CD14-positive monocyte (primary cell): ENCODE results near the gene DOCK4. TPM values are rescaled to one million over a fixed set of nuclear protein-coding genes. Genes with fewer than 3 reads are reported as not detected.

Experiments
- DNase-seq, 3 donors: peaks; one replicate each; pipeline ENCODE4 v3.0.0-alpha.2; 2011 to 2022
- H2AFZ ChIP-seq: 2 replicates; pipeline ENCODE4 v1.6.0; 2012; ENCODE audit warnings: mild to moderate bottlenecking, low read depth, low read length, inconsistent platforms; ENCODE audit not compliant: insufficient read depth, poor library complexity, severe bottlenecking
- H3K27ac ChIP-seq, 2 donors: 1 replicate in 1 of 2; 2 replicates in 1 of 2; pipeline ENCODE4 v1.5.1; 2012 to 2013; ENCODE audit warnings: low read length in 2 of 2, control low read depth in 1 of 2, inconsistent platforms in 1 of 2, low read depth in 1 of 2, mild to moderate bottlenecking in 1 of 2
- H3K27me3 ChIP-seq, 2 donors: one replicate each; pipeline versions ENCODE4 v1.6.0 to v1.6.1; 2011 to 2013; ENCODE audit warnings: low read length in 2 of 2; ENCODE audit not compliant: control insufficient read depth in 2 of 2, insufficient read depth in 2 of 2
- H3K36me3 ChIP-seq, 2 donors: replicated peaks in 1 of 2; 1 replicate in 1 of 2; 2 replicates in 1 of 2; pipeline versions ENCODE4 v1.5.1 to v1.6.1; 2012 to 2013; ENCODE audit warnings: low read length in 2 of 2, control low read depth in 1 of 2, inconsistent platforms in 1 of 2, mild to moderate bottlenecking in 1 of 2; ENCODE audit not compliant: insufficient read depth in 2 of 2, control insufficient read depth in 1 of 2
- H3K4me1 ChIP-seq, 2 donors: 1 replicate in 1 of 2; 2 replicates in 1 of 2; pipeline versions ENCODE4 v1.5.1 to v1.6.1; 2012 to 2013; ENCODE audit warnings: low read length in 2 of 2, control low read depth in 1 of 2, inconsistent platforms in 1 of 2, mild to moderate bottlenecking in 1 of 2, moderate library complexity in 1 of 2; ENCODE audit not compliant: insufficient read depth in 2 of 2, control insufficient read depth in 1 of 2
- H3K4me2 ChIP-seq: replicated peaks from 2 replicates; pipeline ENCODE3; 2012; ENCODE audit warnings: low read length, moderate library complexity, mild to moderate bottlenecking; ENCODE audit not compliant: poor library complexity, severe bottlenecking; ENCODE audit errors: extremely low read depth
- H3K4me3 ChIP-seq, 3 experiments: fragments of 200-600 bp in 1 of 3; sonication (generic) in 1 of 3; replicated peaks in 1 of 3; 1 replicate in 2 of 3; 2 replicates in 1 of 3; pipeline ENCODE4 v1.5.1; 2011 to 2013; ENCODE audit warnings: low read length in 3 of 3, mild to moderate bottlenecking in 3 of 3, control low read depth in 2 of 3, low read depth in 2 of 3, inconsistent platforms in 1 of 3, moderate library complexity in 1 of 3
- H3K79me2 ChIP-seq: 2 replicates; pipeline ENCODE4 v1.6.0; 2012; ENCODE audit warnings: mild to moderate bottlenecking, control low read depth, inconsistent platforms, low read length, moderate library complexity; ENCODE audit not compliant: insufficient read depth
- H3K9ac ChIP-seq: 2 replicates; pipeline ENCODE4 v1.6.0; 2017; ENCODE audit warnings: low read length, mild to moderate bottlenecking; ENCODE audit not compliant: insufficient read depth, poor library complexity, severe bottlenecking
- H3K9me3 ChIP-seq, 2 donors: replicated peaks in 1 of 2; 1 replicate in 1 of 2; 2 replicates in 1 of 2; pipeline versions ENCODE4 v1.5.1 to v1.6.1; 2012 to 2013; ENCODE audit warnings: low read length in 2 of 2, control low read depth in 1 of 2; ENCODE audit not compliant: control insufficient read depth in 1 of 2, insufficient read depth in 1 of 2
- H4K20me1 ChIP-seq: 2 replicates; pipeline ENCODE4 v1.6.0; 2012; ENCODE audit warnings: mild to moderate bottlenecking, low read length, control low read depth, moderate library complexity; ENCODE audit not compliant: insufficient read depth
- H3K27ac Mint-ChIP-seq, 7 donors: one replicate each; pipeline ENCODE4 v1.8.0; 2020; ENCODE audit warnings: mild to moderate bottlenecking in 7 of 7, mixed read lengths in 7 of 7, moderate library complexity in 6 of 7, inconsistent platforms in 2 of 7
- H3K27me3 Mint-ChIP-seq, 3 donors: one replicate each; pipeline ENCODE4 v1.8.0; 2021 to 2022; ENCODE audit warnings: low read depth in 3 of 3, mild to moderate bottlenecking in 3 of 3, mixed read lengths in 3 of 3, moderate library complexity in 3 of 3, inconsistent platforms in 1 of 3
- H3K36me3 Mint-ChIP-seq, 2 donors: one replicate each; pipeline ENCODE4 v1.8.0; 2020; ENCODE audit warnings: mixed read lengths in 2 of 2, inconsistent platforms in 1 of 2, mild to moderate bottlenecking in 1 of 2
- H3K4me1 Mint-ChIP-seq: one replicate; pipeline ENCODE4 v1.8.0; 2020; ENCODE audit warnings: mild to moderate bottlenecking, mixed read lengths
- H3K4me3 Mint-ChIP-seq, 2 donors: one replicate each; pipeline ENCODE4 v1.8.0; 2020; ENCODE audit warnings: mild to moderate bottlenecking in 2 of 2, mixed read lengths in 2 of 2, moderate library complexity in 1 of 2
- H3K9me3 Mint-ChIP-seq, 7 donors: one replicate each; pipeline ENCODE4 v1.8.0; 2020 to 2022; ENCODE audit warnings: mixed read lengths in 7 of 7, mild to moderate bottlenecking in 6 of 7, moderate library complexity in 6 of 7, inconsistent platforms in 2 of 7
- WGBS: methylation state at CpG from one replicate; pipeline ENCODE4 v1.1.5; 2013; ENCODE audit warnings: missing lambda C conversion rate; ENCODE audit not compliant: insufficient coverage; 5-methylcytosine and 5-hydroxymethylcytosine counted together
- intact Hi-C, 2 donors: fragments of 100-400 bp; cut with micrococcal nuclease; formaldehyde crosslinking; loops; one replicate each; pipeline versions ENCODE4 v1.15.0 to v1.15.1; 2023
- polyA plus RNA-seq, 3 donors: library from polyadenylated mRNA; depleted of rRNA in 1 of 3; unstranded in 2 of 3; stranded (reverse) in 1 of 3; fragments of 300-500 nt in 2 of 3; fragments of >200 nt in 1 of 3; fragmentation: Illumina TruSeq in 2 of 3; gene quantifications; 1 replicate in 2 of 3; 2 replicates in 1 of 3; pipeline ENCODE4 v1.2.3, GENCODE V29; 2012 to 2021
- TF ChIP-seq, protein P1 (sequence below): fragments of 200-600 bp; IDR thresholded peaks from one replicate; pipeline ENCODE4 v1.8.0; 2022; ENCODE audit warnings: antibody characterized with exemption, mild to moderate bottlenecking

Gene DOCK4
- polyA plus RNA-seq, 3 donors = 1.3 to 5.0 (median 2.7) TPM

DNA sequence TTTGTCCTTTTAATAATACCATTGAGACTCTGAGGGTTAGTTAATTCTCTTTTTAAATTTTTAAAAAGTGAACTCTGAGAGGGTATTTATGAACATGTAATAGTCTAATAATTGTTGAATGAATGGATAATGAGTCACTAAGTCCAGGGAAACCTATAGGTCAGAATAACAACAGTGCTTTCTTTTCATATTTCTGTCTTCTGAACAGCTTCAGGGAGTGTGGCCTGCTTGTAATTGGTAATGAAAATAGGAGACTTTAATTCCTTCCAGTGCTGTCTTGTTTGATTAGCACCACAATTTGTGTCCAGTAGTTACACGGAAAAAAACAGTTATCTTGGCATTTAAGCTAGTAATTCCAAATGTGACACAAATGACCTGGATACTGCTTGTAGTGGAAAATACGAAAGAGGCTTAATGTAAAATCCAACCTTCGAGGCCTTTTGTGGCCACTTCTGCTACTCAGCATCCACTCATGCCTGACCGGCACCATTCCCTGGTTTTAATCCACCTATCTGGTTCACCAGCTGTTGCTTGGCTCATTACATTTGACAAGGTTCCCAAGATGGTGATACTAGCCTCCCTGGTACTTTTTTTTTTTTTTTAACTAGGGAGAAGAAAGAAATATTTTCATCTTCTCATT is 494.7 kb downstream of the DOCK4 start:
- no peaks in the 10 kb centered on the region for H4K20me1 ChIP-seq
- H3K4me1 Mint-ChIP-seq = no peaks in the 10 kb centered on the region
- no peaks in the 10 kb centered on the region for H3K27me3 ChIP-seq
- no peaks in the 10 kb centered on the region for H3K4me1 ChIP-seq
- TF ChIP-seq, protein P1, sequence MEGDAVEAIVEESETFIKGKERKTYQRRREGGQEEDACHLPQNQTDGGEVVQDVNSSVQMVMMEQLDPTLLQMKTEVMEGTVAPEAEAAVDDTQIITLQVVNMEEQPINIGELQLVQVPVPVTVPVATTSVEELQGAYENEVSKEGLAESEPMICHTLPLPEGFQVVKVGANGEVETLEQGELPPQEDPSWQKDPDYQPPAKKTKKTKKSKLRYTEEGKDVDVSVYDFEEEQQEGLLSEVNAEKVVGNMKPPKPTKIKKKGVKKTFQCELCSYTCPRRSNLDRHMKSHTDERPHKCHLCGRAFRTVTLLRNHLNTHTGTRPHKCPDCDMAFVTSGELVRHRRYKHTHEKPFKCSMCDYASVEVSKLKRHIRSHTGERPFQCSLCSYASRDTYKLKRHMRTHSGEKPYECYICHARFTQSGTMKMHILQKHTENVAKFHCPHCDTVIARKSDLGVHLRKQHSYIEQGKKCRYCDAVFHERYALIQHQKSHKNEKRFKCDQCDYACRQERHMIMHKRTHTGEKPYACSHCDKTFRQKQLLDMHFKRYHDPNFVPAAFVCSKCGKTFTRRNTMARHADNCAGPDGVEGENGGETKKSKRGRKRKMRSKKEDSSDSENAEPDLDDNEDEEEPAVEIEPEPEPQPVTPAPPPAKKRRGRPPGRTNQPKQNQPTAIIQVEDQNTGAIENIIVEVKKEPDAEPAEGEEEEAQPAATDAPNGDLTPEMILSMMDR = no peak
- no peak overlapping the region for H2AFZ ChIP-seq
- peaks cover 0 to 1% (median 0%) of the 10 kb centered on the region in 3 donors for H3K27me3 Mint-ChIP-seq
- intact Hi-C loops = no loop called here
- 100% methylated on average over 1 of the region's 4 CpGs for whole genome bisulfite sequencing
- H3K27ac Mint-ChIP-seq = no peak overlapping the region
- peaks cover under 1 to 10% of the 10 kb centered on the region in 2 donors for H3K9me3 ChIP-seq
- no peaks in the 10 kb centered on the region for H3K36me3 ChIP-seq
- H3K4me3 ChIP-seq = no peak overlapping the region
- H3K4me2 ChIP-seq = no peak overlapping the region
- no peaks in the 10 kb centered on the region for H3K36me3 Mint-ChIP-seq
- H3K9me3 Mint-ChIP-seq = peaks cover 0 to 8% (median 2%) of the 10 kb centered on the region in 7 donors
- H3K27ac ChIP-seq = no peak overlapping the region
- H3K9ac ChIP-seq = no peak overlapping the region
- no peak overlapping the region for H3K4me3 Mint-ChIP-seq
- DNase-seq = no peak
- no peaks in the 10 kb centered on the region for H3K79me2 ChIP-seq

DNA sequence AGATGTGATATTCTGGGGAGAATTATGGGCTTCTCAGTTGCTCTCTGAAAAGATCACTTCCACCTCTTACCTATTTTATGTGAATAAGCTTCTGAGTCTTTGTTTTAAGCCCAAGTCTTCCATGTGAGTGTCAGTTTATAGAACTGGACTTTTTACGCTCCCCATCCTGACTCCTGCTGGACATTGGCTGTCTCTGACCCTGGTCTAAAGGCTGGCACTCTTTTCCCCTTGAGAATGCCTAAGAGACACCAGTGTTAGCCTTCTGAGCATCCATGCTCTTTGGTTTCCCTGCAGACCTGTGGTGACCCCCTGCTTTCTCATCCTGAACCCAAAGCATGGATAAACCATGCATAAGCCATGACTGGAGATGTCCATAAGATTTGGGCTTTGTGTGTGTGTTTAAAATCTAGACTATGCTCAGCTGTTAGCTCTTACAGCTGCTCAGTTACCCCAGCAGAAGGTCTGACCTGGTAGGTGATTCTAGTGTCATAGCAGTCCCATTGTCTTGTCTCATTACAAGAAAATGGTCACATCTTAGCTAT is 495.3 kb downstream of the DOCK4 start:
- H3K27me3 Mint-ChIP-seq = no peaks in the 10 kb centered on the region
- H3K4me1 Mint-ChIP-seq = no peaks in the 10 kb centered on the region
- H3K9me3 Mint-ChIP-seq = peaks cover 0 to 14% (median 8%) of the 10 kb centered on the region in 7 donors
- H3K4me3 Mint-ChIP-seq = no peak overlapping the region
- no peaks in the 10 kb centered on the region for H3K79me2 ChIP-seq
- no peak for DNase-seq
- no peak overlapping the region for H3K4me3 ChIP-seq
- 88% methylated on average over 1 of the region's 1 CpG for WGBS
- H3K4me1 ChIP-seq = no peaks in the 10 kb centered on the region
- no peaks in the 10 kb centered on the region for H3K36me3 Mint-ChIP-seq
- H3K9ac ChIP-seq = no peak overlapping the region
- no peaks in the 10 kb centered on the region for H3K27me3 ChIP-seq
- no peak overlapping the region for H3K4me2 ChIP-seq
- no peak overlapping the region for H3K27ac Mint-ChIP-seq
- H4K20me1 ChIP-seq = no peaks in the 10 kb centered on the region
- intact Hi-C loops = no loop called here
- H3K9me3 ChIP-seq = peaks cover 7 to 16% of the 10 kb centered on the region in 2 donors
- H2AFZ ChIP-seq = no peak overlapping the region
- no peaks in the 10 kb centered on the region for H3K36me3 ChIP-seq
- TF ChIP-seq, protein P1 = no peak
- no peak overlapping the region for H3K27ac ChIP-seq
